Measurements from ENCODE around the gene MYCBP2. TPM values are rescaled to one million over a fixed set of nuclear protein-coding genes. Genes with fewer than 3 reads are reported as not detected.
A peak's percentile ranks its signal among the peaks of the same experiment; 100 is the strongest.

Gene MYCBP2
- polyA plus RNA-seq, 2 of the 4 experiments (the other 2 are of a cell fraction): 15.8 to 37.8 TPM

GRCh38 chr13:77001963-77002587 lies 324.8 kb downstream of the MYCBP2 start:
- Histone ChIP-seq H3K4me1 (0 out of 3 replicates have a peak, but pooled peaks cover 2% of the 10 kb centered on the region), H3K4me2 (no peak overlapping the region), H3K27ac (no peak overlapping the region), H3K9me3 (no peaks in the 10 kb centered on the region), H3K4me3 (no peak overlapping the region)
- peak in 1 of 2 experiments; percentile 29; a peak in 1 of 6 replicates for ATAC-seq
- POLR2A ChIA-PET: interaction anchor here (1.0 kb wide), 1 partner anchor 9 kb away, joined by 3 read pairs; no protein-coding TSS in a partner anchor
- 54% methylated on average over 4 of the region's 4 CpGs for WGBS (ENCODE audit: missing lambda C conversion rate)
- no peak for DNase-seq (ENCODE audit: low read depth in 1 of 2, low spot score in 1 of 2)
- TF ChIP-seq PBX3 (IDR thresholded peaks at IDR 0.05) (no peak), RFX5 (IDR thresholded peaks at IDR 0.05) (no peak), NR3C1 (IDR thresholded peaks at IDR 0.05) (no peak), POLR2AphosphoS2 (conservative IDR thresholded peaks at IDR 0.05; ENCODE audit: low read length) (no peak), HOXA7 (CRISPR knock-in tag; IDR thresholded peaks at IDR 0.05) (no peak), PHF8 (IDR thresholded peaks at IDR 0.05; ENCODE audit: borderline replicate concordance, low read depth) (no peak), USF2 (IDR thresholded peaks at IDR 0.05) (no peak), EHF (CRISPR knock-in tag; IDR thresholded peaks at IDR 0.05) (no peak), MAZ (IDR thresholded peaks at IDR 0.05; ENCODE audit: borderline replicate concordance, low read depth, low read length) (no peak), ATOH8 (CRISPR knock-in tag; IDR thresholded peaks at IDR 0.05; ENCODE audit: low read depth) (no peak), POLR2A (IDR thresholded peaks at IDR 0.05; ENCODE audit: low read length) (no peak), RNF2 (IDR thresholded peaks at IDR 0.05; ENCODE audit: borderline replicate concordance, low read depth) (no peak), TP53 (CRISPR knock-in tag; IDR thresholded peaks at IDR 0.05) (no peak), CBX8 (IDR thresholded peaks at IDR 0.05) (no peak)
- CTCF ChIA-PET: interaction anchor here (0.6 to 1.9 kb wide), 13 partner anchors 10 to 1133 kb away, joined by 3 to 8 read pairs (median 3); partner anchors contain the start of gene CLN5
- FAIRE-seq: no peak

GRCh38 chr13:77001540-77001939 lies 325.4 kb downstream of the MYCBP2 start:
- TF ChIP-seq MYC (IDR thresholded peaks at IDR 0.05; ENCODE audit: borderline replicate concordance, low read length) (no peak), NFE2L2 (conservative IDR thresholded peaks at IDR 0.05; ENCODE audit: low read length) (no peak), HMGXB4 (CRISPR knock-in tag; IDR thresholded peaks at IDR 0.05; ENCODE audit: borderline replicate concordance) (no peak), MAX (IDR thresholded peaks at IDR 0.05) (no peak), POLR2AphosphoS2 (conservative IDR thresholded peaks at IDR 0.05; ENCODE audit: low read length) (no peak), NPAS2 (CRISPR knock-in tag; IDR thresholded peaks at IDR 0.05; ENCODE audit: borderline replicate concordance) (no peak)
- 80% methylated on average over 4 of the region's 4 CpGs for whole genome bisulfite sequencing (ENCODE audit: missing lambda C conversion rate)
- no peaks in the 10 kb centered on the region for H3K9me3 ChIP-seq
- ChIA-PET CTCF (interaction anchor here (0.7 to 1.9 kb wide), 8 partner anchors 10 to 1132 kb away, joined by 3 to 8 read pairs (median 4); partner anchors contain the start of gene CLN5), POLR2A (no interaction called here)
- FAIRE-seq (no peak), ATAC-seq (no peak), DNase-seq (ENCODE audit: low read depth in 1 of 2, low spot score in 1 of 2) (no peak)
- no peak overlapping the region for H3K4me3 ChIP-seq
- 0 out of 3 replicates have a peak, but pooled peaks cover 2% of the 10 kb centered on the region for H3K4me1 ChIP-seq
- no peak overlapping the region for H3K27ac ChIP-seq
- H3K4me2 ChIP-seq: no peak overlapping the region
